Skin epidermis (tissue), 12 donors: ENCODE data around the gene ATP10A.

Experiments
- H3K27ac ChIP-seq, 21 experiments: fragments of 200-600 bp; sonication (generic) in 11 of 21; one replicate each; pipeline ENCODE4 v1.5.0; 2020; ENCODE audit warnings: mild to moderate bottlenecking in 3 of 21, inconsistent platforms in 2 of 21, moderate library complexity in 2 of 21
- H3K4me3 ChIP-seq, 7 experiments: fragments of 200-600 bp; sonication (generic) in 2 of 7; one replicate each; pipeline ENCODE4 v1.5.0; 2020; ENCODE audit warnings: inconsistent platforms in 2 of 7, mild to moderate bottlenecking in 2 of 7, moderate library complexity in 1 of 7

The ATP10A gene

GRCh38 chr15:25733856-25734679, 129.1 kb downstream of the ATP10A start:
- Histone ChIP-seq H3K27ac (no peak overlapping the region), H3K4me3 (no peak overlapping the region)

GRCh38 chr15:25733036-25733855, 129.9 kb downstream of the ATP10A start:
- H3K4me3 ChIP-seq: no peak overlapping the region
- no peak overlapping the region for H3K27ac ChIP-seq

GRCh38 chr15:25732191-25732590, 130.9 kb downstream of the ATP10A start:
- Histone ChIP-seq H3K4me3 (no peak overlapping the region), H3K27ac (no peak overlapping the region)

GRCh38 chr15:25731411-25731810, 131.7 kb downstream of the ATP10A start:
- no peak overlapping the region for H3K4me3 ChIP-seq
- H3K27ac ChIP-seq: no peak overlapping the region

GRCh38 chr15:25730918-25731317, 132.2 kb downstream of the ATP10A start:
- Histone ChIP-seq H3K4me3 (no peak overlapping the region), H3K27ac (no peak overlapping the region)

DNA sequence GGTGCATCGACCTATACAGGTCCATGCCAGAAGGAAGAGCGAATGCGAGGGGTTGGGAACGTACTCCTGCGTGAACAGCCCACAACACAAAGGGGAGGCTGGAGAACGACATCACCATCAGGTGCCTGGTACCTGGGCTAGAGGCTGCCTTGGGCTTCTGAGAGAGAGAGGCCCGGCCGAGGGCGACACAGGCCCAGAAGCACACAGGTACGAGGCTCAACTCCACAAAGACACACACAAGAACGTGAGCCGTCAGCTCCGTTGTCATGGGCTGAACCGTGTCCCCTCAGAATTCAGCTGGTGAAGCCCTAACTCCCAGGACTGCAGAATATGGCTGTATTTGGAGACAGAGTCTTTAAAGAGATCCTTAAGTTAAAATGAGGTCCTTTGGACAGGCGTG, 134.3 kb downstream of the ATP10A start:
- H3K4me3 ChIP-seq: no peak overlapping the region
- H3K27ac ChIP-seq: no peak overlapping the region

- no peak overlapping the region for H3K4me3 ChIP-seq
- no peak overlapping the region for H3K27ac ChIP-seq
Observed at GRCh38 chr15:25727867-25728600, 135.1 kb downstream of the ATP10A start.

DNA sequence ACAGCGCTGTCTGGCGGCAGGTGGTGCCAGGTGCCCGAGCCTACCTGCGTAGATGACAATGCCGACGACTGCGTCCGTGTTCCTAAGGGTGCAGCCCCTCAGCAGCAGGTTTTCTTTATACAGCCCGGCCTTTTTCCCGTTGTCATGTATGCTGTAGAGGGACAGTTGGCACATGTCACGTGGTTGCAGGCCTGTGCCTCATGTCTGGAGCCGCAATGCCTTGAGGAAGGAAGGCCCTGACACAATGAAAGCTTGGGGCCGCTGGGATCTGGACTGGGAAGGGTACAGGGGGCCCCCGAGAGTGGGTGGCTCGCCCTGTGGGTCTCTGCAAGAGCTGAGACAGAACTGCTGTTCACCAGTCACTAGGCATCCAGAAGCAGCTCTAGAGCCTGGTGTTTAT, 136.0 kb downstream of the ATP10A start:
- Histone ChIP-seq H3K4me3 (no peak overlapping the region), H3K27ac (no peak overlapping the region)

DNA sequence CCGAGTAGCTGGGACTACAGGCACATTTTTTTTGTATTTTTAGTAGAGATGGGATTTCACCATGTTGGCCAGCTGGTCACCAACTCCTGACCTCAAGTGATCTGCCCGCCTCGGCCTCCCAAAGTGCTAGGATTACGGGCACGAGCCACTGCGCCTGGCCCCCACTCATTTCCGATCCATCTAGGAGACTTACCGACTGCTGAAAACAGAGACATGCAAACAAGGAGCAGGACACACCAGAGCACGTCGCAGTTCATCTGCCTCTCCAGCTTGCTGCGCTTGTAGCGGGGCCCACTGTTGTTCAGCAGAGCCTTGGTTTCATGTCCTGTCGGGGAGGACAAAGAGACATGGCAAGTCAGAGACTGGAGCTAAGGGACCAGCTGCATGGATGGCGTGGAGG, 137.4 kb downstream of the ATP10A start:
- Histone ChIP-seq H3K4me3 (no peak overlapping the region), H3K27ac (no peak overlapping the region)

GRCh38 chr15:25724899-25725298, 138.2 kb downstream of the ATP10A start:
- H3K27ac ChIP-seq: no peak overlapping the region

GRCh38 chr15:25721605-25721955, 141.5 kb downstream of the ATP10A start:
- Histone ChIP-seq H3K4me3 (no peak overlapping the region), H3K27ac (no peak overlapping the region)

More at GRCh38 chr15:25724899-25725298, 138.2 kb downstream of the ATP10A start:
- no peak overlapping the region for H3K4me3 ChIP-seq

- no peak overlapping the region for H3K27ac ChIP-seq
- H3K4me3 ChIP-seq: no peak overlapping the region
Observed at GRCh38 chr15:25719101-25719985, 143.8 kb downstream of the ATP10A start.

- no peak overlapping the region for H3K27ac ChIP-seq
- H3K4me3 ChIP-seq: no peak overlapping the region
Observed at GRCh38 chr15:25718597-25718996, 144.5 kb downstream of the ATP10A start.

DNA sequence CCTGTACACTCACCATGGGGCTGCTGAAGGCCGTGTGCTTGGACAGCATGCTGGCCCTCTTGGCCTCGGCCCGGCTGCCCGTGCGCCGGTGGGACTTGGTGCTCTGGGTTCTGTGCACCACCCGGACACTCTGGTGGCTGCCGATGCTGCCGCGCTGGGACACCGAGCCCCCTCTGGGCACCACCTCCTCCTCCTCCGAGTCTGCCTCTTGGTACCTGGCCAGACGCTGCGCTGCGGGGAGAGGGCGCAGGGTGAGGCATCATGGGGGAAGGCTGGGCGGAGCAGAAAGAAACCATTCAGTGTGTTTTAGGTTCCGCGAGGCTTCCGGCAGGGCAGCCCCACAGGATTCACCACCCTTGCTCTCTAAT, 145.0 kb downstream of the ATP10A start:
- no peak overlapping the region for H3K27ac ChIP-seq
- no peak overlapping the region for H3K4me3 ChIP-seq

DNA sequence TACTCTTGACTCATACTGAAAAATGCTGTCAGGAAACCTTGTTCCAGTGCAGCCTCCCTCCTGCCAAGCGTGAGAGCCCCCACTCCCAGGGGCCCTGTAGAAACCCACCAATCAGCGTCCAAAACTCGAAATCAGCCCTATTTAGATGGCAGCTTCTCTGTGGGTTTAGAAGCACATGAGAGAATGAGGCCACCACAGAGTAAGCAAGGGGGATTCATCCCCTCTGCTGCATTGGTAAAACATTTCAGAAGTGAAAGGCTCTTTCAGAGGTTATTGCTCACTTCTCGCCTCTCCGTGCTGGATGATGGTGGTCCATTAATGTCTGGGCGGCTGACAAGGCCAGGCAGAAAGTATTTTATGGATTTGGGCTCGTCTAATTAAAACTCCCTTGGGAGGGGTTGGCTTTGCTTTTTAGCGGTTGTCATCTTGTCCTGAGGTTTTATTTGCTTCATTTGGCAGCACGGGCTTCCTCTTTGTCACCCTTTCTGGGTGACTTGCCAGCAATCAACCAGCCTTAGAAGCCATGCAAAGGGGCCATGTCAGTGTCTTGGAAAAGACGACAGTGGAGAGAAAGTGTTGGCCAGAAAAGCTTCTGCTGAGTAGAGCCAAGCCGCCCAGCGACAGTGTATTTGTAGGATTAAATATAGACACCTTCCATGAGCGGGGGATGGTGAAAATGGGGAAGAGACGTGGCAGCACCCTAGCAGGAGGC, 145.5 kb downstream of the ATP10A start:
- Histone ChIP-seq H3K4me3 (no peak overlapping the region), H3K27ac (peak overlapping the region in 1 of 21 experiments; percentile 43)

GRCh38 chr15:25717127-25717456, 146.0 kb downstream of the ATP10A start:
- H3K4me3 ChIP-seq: no peak overlapping the region
- H3K27ac ChIP-seq: no peak overlapping the region

DNA sequence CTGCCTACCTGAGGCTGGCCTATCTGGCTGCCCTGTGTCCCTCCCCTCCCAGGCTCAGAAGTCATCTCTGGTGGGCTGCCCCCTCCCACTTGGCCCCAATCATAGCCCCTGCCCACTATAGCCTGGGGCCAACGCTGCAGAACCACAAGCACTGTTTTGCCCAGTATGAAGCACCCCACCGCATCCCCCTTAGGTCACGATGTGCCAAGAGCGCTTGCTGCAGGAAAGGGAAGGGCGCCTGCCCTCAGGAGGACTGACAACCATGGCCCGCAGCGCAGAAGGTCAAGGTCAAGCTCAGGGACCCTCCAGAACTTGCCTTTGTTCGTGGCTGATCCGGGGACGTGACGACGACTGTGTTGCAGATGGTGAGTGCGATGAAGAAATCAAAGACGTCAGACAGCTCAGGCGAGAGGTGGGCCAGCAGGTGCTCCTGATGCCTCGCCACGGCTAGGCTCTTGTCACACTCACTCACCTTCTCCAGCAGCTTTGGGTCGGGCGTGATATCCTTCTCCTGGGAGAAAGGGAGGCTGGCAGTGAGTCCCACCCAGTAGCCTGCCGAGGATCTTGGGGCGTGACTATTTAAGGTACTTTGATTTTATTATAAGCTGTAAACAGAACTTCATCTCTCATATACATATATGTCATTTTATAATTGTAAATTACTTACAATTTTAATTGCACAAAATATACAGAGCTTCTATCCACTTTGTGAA, 146.6 kb downstream of the ATP10A start:
- Histone ChIP-seq H3K4me3 (no peak overlapping the region), H3K27ac (no peak overlapping the region)
